Lung (tissue), 12 donors: ENCODE results near the gene NUDT2. TPM values are rescaled to one million over a fixed set of nuclear protein-coding genes. Genes with fewer than 3 reads are reported as not detected.
"Not testable (repeated sequence)": the region's sequence is repeated elsewhere in the genome, so short reads cannot be mapped to it uniquely, and the experiment has no call there.

ENCODE experiments used
- ATAC-seq: fragments of 200-7000 bp; cut with Tn5 transposase; one replicate; pipeline ENCODE4 v1.9.1; 2020; ENCODE audit warnings: moderate number of reproducible peaks; ENCODE audit not compliant: insufficient read depth, low FRiP score
- DNase-seq, 3 donors: peaks; one replicate each; pipeline ENCODE4 v3.0.0-alpha.2; 2013 to 2017
- H3K27ac ChIP-seq, 2 donors: one replicate each; pipeline ENCODE4 v1.5.1; 2013; ENCODE audit warnings: mild to moderate bottlenecking in 2 of 2, moderate library complexity in 2 of 2, control low read depth in 1 of 2, inconsistent platforms in 1 of 2, low read depth in 1 of 2, low read length in 1 of 2
- H3K27me3 ChIP-seq, 3 donors: one replicate each; pipeline ENCODE4 v1.5.1; 2013; ENCODE audit warnings: low read length in 2 of 3; ENCODE audit not compliant: control insufficient read depth in 3 of 3, insufficient read depth in 3 of 3
- H3K36me3 ChIP-seq, 4 donors: one replicate each; pipeline ENCODE4 v1.5.1; 2013; ENCODE audit warnings: low read length in 4 of 4, mild to moderate bottlenecking in 1 of 4, moderate library complexity in 1 of 4; ENCODE audit not compliant: control insufficient read depth in 4 of 4, insufficient read depth in 4 of 4
- H3K4me1 ChIP-seq, 5 donors: one replicate each; pipeline ENCODE4 v1.5.1; 2013; ENCODE audit warnings: low read length in 5 of 5, mild to moderate bottlenecking in 2 of 5, moderate library complexity in 1 of 5; ENCODE audit not compliant: control insufficient read depth in 5 of 5, insufficient read depth in 5 of 5
- H3K4me3 ChIP-seq: one replicate; pipeline ENCODE4 v1.5.1; 2013; ENCODE audit warnings: mild to moderate bottlenecking, control low read depth, moderate library complexity
- H3K9ac ChIP-seq, 2 donors: one replicate each; pipeline ENCODE4 v1.5.1; 2013; ENCODE audit warnings: low read length in 2 of 2, control low read depth in 1 of 2; ENCODE audit not compliant: insufficient read depth in 1 of 2
- H3K9me3 ChIP-seq, 4 donors: one replicate each; pipeline ENCODE4 v1.5.1; 2013; ENCODE audit warnings: low read length in 3 of 4, mild to moderate bottlenecking in 1 of 4, moderate library complexity in 1 of 4; ENCODE audit not compliant: control insufficient read depth in 4 of 4, insufficient read depth in 3 of 4
- CTCF ChIP-seq: IDR thresholded peaks from 2 replicates; pipeline ENCODE4 v1.5.1; 2012; ENCODE audit warnings: mild to moderate bottlenecking; ENCODE audit errors: control extremely low read depth, extremely low read depth
- WGBS, 2 donors: extraction: QIAGEN DNeasy Blood & Tissue Kit; methylation state at CpG; one replicate each; pipeline ENCODE4 v1.1.7; 2013; 5-methylcytosine and 5-hydroxymethylcytosine counted together
- polyA plus RNA-seq, 2 donors: library from polyadenylated mRNA; stranded (reverse); fragments of 200-250 nt; gene quantifications; one replicate each; pipeline ENCODE4 v1.2.1, GENCODE V29; 2013
- total RNA-seq, 2 donors: library from RNA; depleted of rRNA in 1 of 2; stranded (reverse); fragments of >200 nt in 1 of 2; gene quantifications; one replicate each; pipeline ENCODE4 v1.2.1, GENCODE V29; 2014 to 2021
- donor health status: control.
- donor health status: control.
- donor health status: Bipolar disorder and iron deficiency.
- donor health status: healthy.
- donor health status: DM: yes; HTN: yes; CAD: no.

NUDT2 gene
- total and polyA plus RNA-seq, 4 donors: 11.7 to 20.1 (median 15.6) TPM

- no peaks in the 10 kb centered on the region for H3K4me1 ChIP-seq
- no peaks in the 10 kb centered on the region for H3K27me3 ChIP-seq
- DNase-seq: no peak
- peak; percentile 47 for ATAC-seq
- H3K4me3 ChIP-seq: no peak overlapping the region
- no peak overlapping the region for H3K9ac ChIP-seq
- H3K27ac ChIP-seq: no peak overlapping the region
- no peaks in the 10 kb centered on the region for H3K36me3 ChIP-seq
- 39 to 58% methylated on average over 2 of the region's 2 CpGs for WGBS, 2 donors
- TF ChIP-seq CTCF: no peak
- no peaks in the 10 kb centered on the region for H3K9me3 ChIP-seq
Measured at GRCh38 chr9:34291023-34291422, 38.3 kb upstream of the NUDT2 start.

GRCh38 chr9:34291423-34291822 is 37.9 kb upstream of the NUDT2 start:
- no peaks in the 10 kb centered on the region for H3K36me3 ChIP-seq
- TF ChIP-seq CTCF: no peak
- no peaks in the 10 kb centered on the region for H3K27me3 ChIP-seq
- no peak overlapping the region for H3K27ac ChIP-seq
- no peak overlapping the region for H3K9ac ChIP-seq
- WGBS, 2 donors: 87 to 93% methylated on average over 2 of the region's 2 CpGs
- no peak overlapping the region for H3K4me3 ChIP-seq
- DNase-seq (no peak), ATAC-seq (no peak)
- no peaks in the 10 kb centered on the region for H3K9me3 ChIP-seq
- no peaks in the 10 kb centered on the region for H3K4me1 ChIP-seq

GRCh38 chr9:34292552-34292951 is 36.8 kb upstream of the NUDT2 start:
- Histone ChIP-seq H3K4me1 (no peaks in the 10 kb centered on the region), H3K9me3 (no peaks in the 10 kb centered on the region), H3K27me3 (no peaks in the 10 kb centered on the region), H3K9ac (no peak overlapping the region), H3K27ac (no peak overlapping the region), H3K36me3 (no peaks in the 10 kb centered on the region), H3K4me3 (no peak overlapping the region)
- no peak for TF ChIP-seq CTCF
- DNase-seq (no peak), ATAC-seq (no peak)
- WGBS, 2 donors: 67 to 70% methylated on average over 2 of the region's 2 CpGs

GRCh38 chr9:34301064-34301463 is 28.3 kb upstream of the NUDT2 start:
- H3K27ac ChIP-seq, H3K27me3 ChIP-seq, ATAC-seq, H3K4me1 ChIP-seq, DNase-seq, H3K36me3 ChIP-seq, H3K4me3 ChIP-seq, H3K9ac ChIP-seq, H3K9me3 ChIP-seq: not testable (repeated sequence)
- WGBS, 2 donors: 87 to 91% methylated on average over 7 of the region's 7 CpGs

- H3K9me3 ChIP-seq, H3K9ac ChIP-seq, DNase-seq, H3K36me3 ChIP-seq, ATAC-seq, H3K4me3 ChIP-seq, H3K27me3 ChIP-seq, H3K4me1 ChIP-seq, H3K27ac ChIP-seq: not testable (repeated sequence)
- 98 to 99% methylated on average over 3 of the region's 3 CpGs for WGBS, 2 donors
Measured at GRCh38 chr9:34308316-34308715, 21.1 kb upstream of the NUDT2 start.
